Mesenchymal stem cell (in vitro differentiated cells and primary cell): ENCODE results near the gene WNT11.

Experiments used
- DNase-seq: peaks from one replicate; pipeline ENCODE4 v3.0.0-alpha.2; 2013
- H2AFZ ChIP-seq: one replicate; pipeline ENCODE4 v1.6.1; 2013; ENCODE audit warnings: low read depth, mild to moderate bottlenecking, control low read depth, inconsistent platforms, low read length, moderate library complexity
- H2AK5ac ChIP-seq: 2 replicates; pipeline ENCODE4 v1.6.1; 2013; ENCODE audit warnings: low read length, moderate library complexity, mild to moderate bottlenecking, inconsistent platforms; ENCODE audit not compliant: severe bottlenecking
- H2BK120ac ChIP-seq: one replicate; pipeline ENCODE4 v1.6.1; 2013; ENCODE audit warnings: low read depth, mild to moderate bottlenecking, inconsistent platforms, low read length, moderate library complexity
- H2BK12ac ChIP-seq, 2 experiments: one replicate each; pipeline ENCODE4 v1.6.1; 2013; ENCODE audit warnings: inconsistent platforms in 2 of 2, low read length in 2 of 2, mild to moderate bottlenecking in 2 of 2, moderate library complexity in 2 of 2, control low read depth in 1 of 2
- H2BK15ac ChIP-seq: one replicate; pipeline ENCODE4 v1.6.1; 2013; ENCODE audit warnings: mild to moderate bottlenecking, low read depth, inconsistent platforms; ENCODE audit not compliant: poor library complexity, severe bottlenecking
- H2BK5ac ChIP-seq: 2 replicates; pipeline ENCODE4 v1.6.1; 2013; ENCODE audit warnings: low read depth, mild to moderate bottlenecking, low read length, control low read depth, inconsistent platforms; ENCODE audit not compliant: poor library complexity, severe bottlenecking
- H3K14ac ChIP-seq, 2 experiments: one replicate each; pipeline ENCODE4 v1.6.1; 2013; ENCODE audit warnings: inconsistent platforms in 2 of 2, low read length in 2 of 2, control low read depth in 1 of 2, mild to moderate bottlenecking in 1 of 2, moderate library complexity in 1 of 2
- H3K18ac ChIP-seq, 2 experiments: one replicate each; pipeline ENCODE4 v1.6.1; 2013; ENCODE audit warnings: inconsistent platforms in 2 of 2, low read length in 2 of 2, control low read depth in 1 of 2, low read depth in 1 of 2, mild to moderate bottlenecking in 1 of 2
- H3K23ac ChIP-seq, 2 experiments: one replicate each; pipeline ENCODE4 v1.6.1; 2013; ENCODE audit warnings: inconsistent platforms in 2 of 2, low read length in 2 of 2, mild to moderate bottlenecking in 2 of 2, moderate library complexity in 2 of 2, control low read depth in 1 of 2
- H3K27ac ChIP-seq: 2 replicates; pipeline ENCODE4 v1.5.1; 2013; ENCODE audit warnings: mild to moderate bottlenecking, moderate library complexity, low read length, control low read depth, inconsistent platforms; ENCODE audit not compliant: poor library complexity, severe bottlenecking
- H3K27me3 ChIP-seq, 2 experiments: 2 replicates each; pipeline versions ENCODE4 v1.6.1 to v1.7.0; 2013; ENCODE audit warnings: low read length in 2 of 2, mild to moderate bottlenecking in 2 of 2, moderate library complexity in 2 of 2, control low read depth in 1 of 2, inconsistent platforms in 1 of 2; ENCODE audit not compliant: control insufficient read depth in 1 of 2, insufficient read depth in 1 of 2
- H3K36me3 ChIP-seq, 2 experiments: 2 replicates each; pipeline versions ENCODE4 v1.6.1 to v1.7.0; 2013; ENCODE audit warnings: low read length in 2 of 2, control low read depth in 1 of 2, inconsistent platforms in 1 of 2, low read depth in 1 of 2, mild to moderate bottlenecking in 1 of 2; ENCODE audit not compliant: insufficient read depth in 2 of 2, control insufficient read depth in 1 of 2
- H3K4ac ChIP-seq, 2 experiments: one replicate each; pipeline ENCODE4 v1.6.1; 2013; ENCODE audit warnings: inconsistent platforms in 2 of 2, low read length in 2 of 2, mild to moderate bottlenecking in 2 of 2, moderate library complexity in 2 of 2, control low read depth in 1 of 2, low read depth in 1 of 2
- H3K4me1 ChIP-seq: 2 replicates; pipeline ENCODE4 v1.6.1; 2013; ENCODE audit warnings: low read depth, low read length, control low read depth; ENCODE audit not compliant: control insufficient read depth, insufficient read depth
- H3K4me2 ChIP-seq: 2 replicates; pipeline ENCODE4 v1.6.1; 2013; ENCODE audit warnings: low read length, mild to moderate bottlenecking, inconsistent platforms; ENCODE audit not compliant: poor library complexity, severe bottlenecking
- H3K4me3 ChIP-seq, 2 experiments: 2 replicates each; pipeline versions ENCODE4 v1.5.1 to v1.7.0; 2013; ENCODE audit warnings: low read length in 2 of 2, mild to moderate bottlenecking in 2 of 2, control low read depth in 1 of 2, low read depth in 1 of 2; ENCODE audit not compliant: insufficient read depth in 1 of 2
- H3K79me1 ChIP-seq: replicated peaks from 2 replicates; pipeline ENCODE4 v1.6.1; 2013; ENCODE audit warnings: mild to moderate bottlenecking, control low read depth, low read length, inconsistent platforms; ENCODE audit not compliant: poor library complexity, severe bottlenecking
- H3K9ac ChIP-seq: 2 replicates; pipeline ENCODE4 v1.7.0; 2013; ENCODE audit warnings: mild to moderate bottlenecking, low read length, moderate library complexity
- H3K9me3 ChIP-seq: 2 replicates; pipeline ENCODE4 v1.7.0; 2013; ENCODE audit warnings: mild to moderate bottlenecking, low read length; ENCODE audit not compliant: control insufficient read depth
- H4K8ac ChIP-seq: one replicate; pipeline ENCODE4 v1.6.1; 2013; ENCODE audit warnings: inconsistent platforms, mild to moderate bottlenecking, low read length, moderate library complexity
- H4K91ac ChIP-seq: one replicate; pipeline ENCODE4 v1.6.1; 2013; ENCODE audit warnings: mild to moderate bottlenecking, low read length, inconsistent platforms
- WGBS: methylation state at CpG from one replicate; pipeline ENCODE4 v1.1.7; 2013; ENCODE audit warnings: mixed read lengths; 5-methylcytosine and 5-hydroxymethylcytosine counted together

Gene WNT11

DNA sequence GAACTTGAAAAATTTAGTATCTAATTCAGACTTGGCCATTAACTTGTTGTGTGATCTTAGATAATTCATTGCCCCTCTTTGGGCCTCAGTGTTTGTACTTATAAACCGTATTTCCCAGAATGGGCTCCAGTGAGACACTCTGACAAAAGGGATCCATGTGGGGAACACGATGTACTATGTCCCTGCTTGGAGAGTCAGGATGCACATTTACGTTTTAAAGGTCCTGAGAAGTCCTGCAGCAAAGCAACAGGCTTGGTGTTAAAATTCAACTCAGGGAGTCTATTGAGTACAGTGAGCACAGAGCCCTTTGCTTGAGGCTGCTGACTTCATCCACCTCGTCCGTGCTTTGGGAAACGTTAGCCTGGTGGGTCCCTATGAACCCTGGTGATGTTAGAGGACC lies 9.0 kb downstream of the WNT11 start:
- Histone ChIP-seq H4K8ac (no peak overlapping the region), H3K9ac (no peak overlapping the region), H2BK120ac (no peak overlapping the region), H3K27ac (no peak overlapping the region), H3K23ac (no peak overlapping the region), H3K18ac (no peak overlapping the region), H3K9me3 (no peaks in the 10 kb centered on the region), H3K4ac (no peak overlapping the region), H3K4me2 (no peak overlapping the region), H4K91ac (no peak overlapping the region), H3K14ac (no peak overlapping the region), H2AFZ (no peak overlapping the region), H2BK5ac (no peak overlapping the region), H3K79me1 (no peaks in the 10 kb centered on the region), H2BK15ac (no peak overlapping the region), H3K4me3 (no peak overlapping the region), H3K27me3 (peaks cover 5 to 52% of the 10 kb centered on the region in 2 experiments), H2BK12ac (no peak overlapping the region), H3K36me3 (no peaks in the 10 kb centered on the region), H3K4me1 (peaks cover 2% of the 10 kb centered on the region), H2AK5ac (no peak overlapping the region)
- no peak for DNase-seq
- 87% methylated on average over 6 of the region's 6 CpGs for WGBS

DNA sequence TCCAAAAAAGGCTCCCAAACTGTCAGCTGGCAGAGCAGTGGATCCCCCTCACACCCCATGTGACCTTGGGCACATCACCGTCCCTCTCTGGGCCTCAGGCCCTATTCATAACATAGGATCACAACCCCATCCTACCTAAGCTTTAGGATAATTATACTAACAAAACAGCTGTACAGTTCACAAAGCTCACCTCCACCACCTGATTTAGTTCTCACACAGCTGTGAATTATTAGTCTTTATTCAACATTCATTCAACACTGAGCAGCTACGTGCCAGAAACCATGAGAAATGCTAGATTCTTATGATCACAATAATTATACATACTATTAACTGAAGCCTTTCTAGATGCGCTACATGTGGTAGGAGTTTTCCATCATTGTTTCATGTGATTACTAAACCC lies 9.5 kb downstream of the WNT11 start:
- Histone ChIP-seq H3K18ac (no peak overlapping the region), H4K8ac (no peak overlapping the region), H3K14ac (no peak overlapping the region), H3K27ac (no peak overlapping the region), H3K9me3 (no peaks in the 10 kb centered on the region), H3K4me3 (no peak overlapping the region), H3K4ac (no peak overlapping the region), H3K27me3 (peaks cover 5 to 52% of the 10 kb centered on the region in 2 experiments), H3K9ac (no peak overlapping the region), H4K91ac (no peak overlapping the region), H2BK15ac (no peak overlapping the region), H2BK120ac (no peak overlapping the region), H2BK12ac (no peak overlapping the region), H3K4me1 (peaks cover 2% of the 10 kb centered on the region), H3K4me2 (no peak overlapping the region), H2AFZ (no peak overlapping the region), H2AK5ac (no peak overlapping the region), H3K23ac (no peak overlapping the region), H3K79me1 (no peaks in the 10 kb centered on the region), H3K36me3 (no peaks in the 10 kb centered on the region), H2BK5ac (no peak overlapping the region)
- 96% methylated on average over 1 of the region's 3 CpGs for WGBS
- DNase-seq, result no peak

DNA sequence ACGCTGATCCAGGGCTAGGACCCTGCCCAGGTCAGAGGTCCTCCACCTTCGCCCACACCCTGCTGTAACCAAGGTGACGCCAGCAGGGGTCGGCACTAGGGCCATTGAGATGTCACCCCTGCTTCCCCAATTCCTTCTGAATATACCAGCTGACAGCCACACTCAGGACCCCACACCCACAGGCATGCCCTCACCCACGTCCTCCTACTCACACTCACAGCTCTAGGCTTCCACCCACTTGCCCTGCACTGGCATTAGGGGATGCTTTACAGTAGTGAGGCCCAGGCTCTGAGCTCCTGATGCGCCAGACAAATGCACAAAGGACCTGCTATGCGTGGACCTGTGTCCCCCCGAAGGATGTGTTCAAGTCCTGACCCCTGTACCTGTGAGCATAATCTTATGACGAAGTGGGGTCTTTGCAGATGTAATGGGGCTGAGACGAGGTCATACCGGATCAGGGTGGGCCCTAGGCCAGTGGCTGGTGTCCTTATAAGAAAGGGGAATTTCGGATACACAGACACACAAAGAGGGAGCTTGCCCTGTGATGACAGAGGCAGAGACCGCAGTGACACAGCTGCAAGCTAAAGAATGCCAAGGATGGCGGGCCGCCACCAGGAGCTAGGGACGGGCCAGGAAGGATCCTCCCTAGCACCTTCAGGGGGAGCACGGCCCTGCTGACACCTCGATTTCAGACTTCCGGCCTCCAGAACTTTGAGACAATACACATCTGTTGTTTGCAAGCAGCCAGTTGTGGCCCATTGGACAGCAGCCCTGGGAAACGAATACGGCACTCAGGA lies 11.2 kb downstream of the WNT11 start:
- Histone ChIP-seq H3K9ac (no peak overlapping the region), H4K8ac (no peak overlapping the region), H2BK120ac (no peak overlapping the region), H2BK15ac (no peak overlapping the region), H3K4ac (no peak overlapping the region), H3K4me2 (no peak overlapping the region), H3K36me3 (no peaks in the 10 kb centered on the region), H3K4me3 (no peak overlapping the region), H2BK5ac (no peak overlapping the region), H3K14ac (peak overlapping the region in 1 of 2 experiments; percentile 8), H2BK12ac (no peak overlapping the region), H2AFZ (no peak overlapping the region), H3K9me3 (no peaks in the 10 kb centered on the region), H3K4me1 (peaks cover 5% of the 10 kb centered on the region), H3K23ac (no peak overlapping the region), H3K79me1 (no peaks in the 10 kb centered on the region), H4K91ac (no peak overlapping the region), H2AK5ac (no peak overlapping the region), H3K27ac (no peak overlapping the region), H3K18ac (no peak overlapping the region), H3K27me3 (peaks cover 5 to 56% of the 10 kb centered on the region in 2 experiments)
- no peak for DNase-seq
- 85% methylated on average over 21 of the region's 21 CpGs for WGBS

DNA sequence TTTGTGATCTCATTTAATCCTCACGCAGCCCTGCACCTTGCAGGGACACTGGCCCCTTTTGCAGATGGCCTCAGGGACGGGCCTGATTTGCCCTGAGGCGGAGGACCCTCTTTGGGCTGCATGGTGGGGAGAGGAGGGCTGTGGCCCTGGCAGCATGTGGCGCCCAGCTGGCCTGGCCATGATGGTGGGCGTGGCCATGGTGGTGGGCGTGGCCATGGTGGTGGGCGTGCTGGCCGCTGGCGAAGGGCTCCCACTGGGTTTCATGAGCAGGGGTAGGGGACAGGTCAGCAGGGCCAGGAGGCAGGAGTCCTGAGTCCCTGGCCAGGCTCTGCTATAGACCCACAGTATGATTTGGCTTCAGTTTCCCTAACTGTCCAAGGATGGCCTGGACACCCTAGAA lies 13.1 kb downstream of the WNT11 start:
- no peak overlapping the region for H3K23ac ChIP-seq
- H3K36me3 ChIP-seq, result no peaks in the 10 kb centered on the region
- H2BK15ac ChIP-seq, result no peak overlapping the region
- H2BK120ac ChIP-seq, result no peak overlapping the region
- H2BK5ac ChIP-seq, result no peak overlapping the region
- no peak overlapping the region for H3K9ac ChIP-seq
- no peak overlapping the region for H3K27ac ChIP-seq
- peaks cover 5% of the 10 kb centered on the region for H3K4me1 ChIP-seq
- no peak overlapping the region for H2BK12ac ChIP-seq
- H3K79me1 ChIP-seq, result no peaks in the 10 kb centered on the region
- no peak overlapping the region for H3K18ac ChIP-seq
- no peak overlapping the region for H2AFZ ChIP-seq
- no peak overlapping the region for H3K14ac ChIP-seq
- H4K8ac ChIP-seq, result no peak overlapping the region
- no peak overlapping the region for H4K91ac ChIP-seq
- H3K27me3 ChIP-seq, result peaks cover 5 to 50% of the 10 kb centered on the region in 2 experiments
- H3K4ac ChIP-seq, result no peak overlapping the region
- H3K4me3 ChIP-seq, result no peak overlapping the region
- WGBS, result 97% methylated on average over 5 of the region's 9 CpGs
- no peak for DNase-seq
- no peak overlapping the region for H3K4me2 ChIP-seq
- H2AK5ac ChIP-seq, result no peak overlapping the region
- no peaks in the 10 kb centered on the region for H3K9me3 ChIP-seq
